Esophagus (tissue), 2 donors: ENCODE data around the gene NPTX1. TPM values are rescaled to one million over a fixed set of nuclear protein-coding genes. Genes with fewer than 3 reads are reported as not detected.
"Not testable (repeated sequence)": the region's sequence is repeated elsewhere in the genome, so short reads cannot be mapped to it uniquely, and the experiment has no call there.

ENCODE experiments used
- H3K27ac ChIP-seq, 2 donors: one replicate each; pipeline ENCODE4 v1.5.1; 2013; ENCODE audit warnings: low read depth in 2 of 2, mild to moderate bottlenecking in 2 of 2, inconsistent platforms in 1 of 2, low read length in 1 of 2, moderate library complexity in 1 of 2
- H3K27me3 ChIP-seq, 2 donors: one replicate each; pipeline ENCODE4 v1.6.1; 2013; ENCODE audit warnings: low read length in 2 of 2, control low read depth in 1 of 2, mild to moderate bottlenecking in 1 of 2; ENCODE audit not compliant: insufficient read depth in 2 of 2, control insufficient read depth in 1 of 2
- H3K36me3 ChIP-seq, 2 donors: one replicate each; pipeline ENCODE4 v1.6.1; 2013; ENCODE audit warnings: low read length in 1 of 2; ENCODE audit not compliant: control insufficient read depth in 2 of 2, insufficient read depth in 2 of 2
- H3K4me1 ChIP-seq, 2 donors: one replicate each; pipeline ENCODE4 v1.6.1; 2013; ENCODE audit warnings: low read length in 1 of 2; ENCODE audit not compliant: control insufficient read depth in 2 of 2, insufficient read depth in 2 of 2
- H3K4me3 ChIP-seq, 2 donors: one replicate each; pipeline ENCODE4 v1.5.1; 2013; ENCODE audit warnings: low read length in 2 of 2, mild to moderate bottlenecking in 2 of 2, low read depth in 1 of 2, moderate library complexity in 1 of 2
- H3K9me3 ChIP-seq, 2 donors: one replicate each; pipeline ENCODE4 v1.6.1; 2013; ENCODE audit warnings: mild to moderate bottlenecking in 2 of 2, low read depth in 1 of 2, low read length in 1 of 2, moderate library complexity in 1 of 2; ENCODE audit not compliant: control insufficient read depth in 2 of 2, insufficient read depth in 1 of 2
- WGBS, 2 donors: extraction: QIAGEN DNeasy Blood & Tissue Kit; methylation state at CpG; one replicate each; pipeline ENCODE4 v1.1.7; 2013; 5-methylcytosine and 5-hydroxymethylcytosine counted together
- polyA plus RNA-seq, 2 donors: library from polyadenylated mRNA; stranded (reverse); fragments of 200-250 nt; gene quantifications; one replicate each; pipeline ENCODE4 v1.2.3, GENCODE V29; 2013
- donor health status: healthy with polysubstance abuse.
- donor health status: Bipolar disorder and iron deficiency.

Gene NPTX1
- polyA plus RNA-seq, 2 donors = 0.02 to 0.11 TPM

- H3K4me3 ChIP-seq, H3K4me1 ChIP-seq, H3K36me3 ChIP-seq, H3K9me3 ChIP-seq, H3K27me3 ChIP-seq, H3K27ac ChIP-seq: not testable (repeated sequence)
- 47 to 56% methylated on average over 4 of the region's 4 CpGs for WGBS, 2 donors
Observed at GRCh38 chr17:80507177-80507576, 30.8 kb upstream of the NPTX1 start.

GRCh38 chr17:80504686-80505413 is 28.4 kb upstream of the NPTX1 start:
- Histone ChIP-seq H3K36me3 (no peaks in the 10 kb centered on the region), H3K4me3 (no peak overlapping the region), H3K27me3 (no peaks in the 10 kb centered on the region), H3K9me3 (no peaks in the 10 kb centered on the region), H3K27ac (no peak overlapping the region), H3K4me1 (no peaks in the 10 kb centered on the region)
- WGBS, 2 donors = 32 to 35% methylated on average over 8 of the region's 8 CpGs

- H3K4me3 ChIP-seq = no peak overlapping the region
- H3K27me3 ChIP-seq = no peaks in the 10 kb centered on the region
- no peak overlapping the region for H3K27ac ChIP-seq
Observed at GRCh38 chr17:80503921-80504320, 27.5 kb upstream of the NPTX1 start.

GRCh38 chr17:80503031-80503430 is 26.6 kb upstream of the NPTX1 start:
- no peak overlapping the region for H3K27ac ChIP-seq
- WGBS, 2 donors = 67 to 79% methylated on average over 2 of the region's 2 CpGs
- H3K36me3 ChIP-seq = no peaks in the 10 kb centered on the region
- H3K27me3 ChIP-seq = no peaks in the 10 kb centered on the region
- no peaks in the 10 kb centered on the region for H3K9me3 ChIP-seq
- H3K4me3 ChIP-seq = no peak overlapping the region
- H3K4me1 ChIP-seq = no peaks in the 10 kb centered on the region

More at GRCh38 chr17:80503921-80504320, 27.5 kb upstream of the NPTX1 start:
- no peaks in the 10 kb centered on the region for H3K4me1 ChIP-seq
- no peaks in the 10 kb centered on the region for H3K9me3 ChIP-seq
- no peaks in the 10 kb centered on the region for H3K36me3 ChIP-seq

- Histone ChIP-seq H3K4me3 (no peak overlapping the region), H3K27me3 (no peaks in the 10 kb centered on the region), H3K27ac (no peak overlapping the region), H3K9me3 (no peaks in the 10 kb centered on the region), H3K36me3 (no peaks in the 10 kb centered on the region), H3K4me1 (no peaks in the 10 kb centered on the region)
- WGBS, 2 donors = 76 to 77% methylated on average over 5 of the region's 5 CpGs
Observed at GRCh38 chr17:80502578-80502877, 26.1 kb upstream of the NPTX1 start.

- Histone ChIP-seq H3K9me3 (no peaks in the 10 kb centered on the region), H3K27me3 (no peaks in the 10 kb centered on the region), H3K4me3 (no peak overlapping the region), H3K4me1 (no peaks in the 10 kb centered on the region), H3K27ac (no peak overlapping the region), H3K36me3 (no peaks in the 10 kb centered on the region)
- WGBS, 2 donors = 65% methylated on average over 24 of the region's 24 CpGs
Observed at GRCh38 chr17:80501741-80502577, 25.6 kb upstream of the NPTX1 start.

- Histone ChIP-seq H3K27ac (no peak overlapping the region), H3K36me3 (no peaks in the 10 kb centered on the region), H3K27me3 (no peaks in the 10 kb centered on the region), H3K9me3 (no peaks in the 10 kb centered on the region), H3K4me1 (no peaks in the 10 kb centered on the region), H3K4me3 (no peak overlapping the region)
- 71 to 73% methylated on average over 22 of the region's 22 CpGs for WGBS, 2 donors
Observed at GRCh38 chr17:80499961-80500665, 23.7 kb upstream of the NPTX1 start.

- Histone ChIP-seq H3K9me3 (no peaks in the 10 kb centered on the region), H3K36me3 (no peaks in the 10 kb centered on the region), H3K4me1 (no peaks in the 10 kb centered on the region), H3K4me3 (no peak overlapping the region), H3K27me3 (no peaks in the 10 kb centered on the region), H3K27ac (no peak overlapping the region)
- 72 to 78% methylated on average over 9 of the region's 9 CpGs for WGBS, 2 donors
Observed at GRCh38 chr17:80499560-80499959, 23.2 kb upstream of the NPTX1 start.

- no peak overlapping the region for H3K27ac ChIP-seq
- H3K27me3 ChIP-seq = no peaks in the 10 kb centered on the region
Observed at GRCh38 chr17:80498920-80499410, 22.6 kb upstream of the NPTX1 start.

More at GRCh38 chr17:80498920-80499410, 22.6 kb upstream of the NPTX1 start:
- WGBS, 2 donors = 66 to 71% methylated on average over 11 of the region's 11 CpGs
- no peaks in the 10 kb centered on the region for H3K9me3 ChIP-seq
- no peaks in the 10 kb centered on the region for H3K36me3 ChIP-seq
- H3K4me3 ChIP-seq = no peak overlapping the region
- no peaks in the 10 kb centered on the region for H3K4me1 ChIP-seq
